ENCODE results near the gene ERC2.

DNA sequence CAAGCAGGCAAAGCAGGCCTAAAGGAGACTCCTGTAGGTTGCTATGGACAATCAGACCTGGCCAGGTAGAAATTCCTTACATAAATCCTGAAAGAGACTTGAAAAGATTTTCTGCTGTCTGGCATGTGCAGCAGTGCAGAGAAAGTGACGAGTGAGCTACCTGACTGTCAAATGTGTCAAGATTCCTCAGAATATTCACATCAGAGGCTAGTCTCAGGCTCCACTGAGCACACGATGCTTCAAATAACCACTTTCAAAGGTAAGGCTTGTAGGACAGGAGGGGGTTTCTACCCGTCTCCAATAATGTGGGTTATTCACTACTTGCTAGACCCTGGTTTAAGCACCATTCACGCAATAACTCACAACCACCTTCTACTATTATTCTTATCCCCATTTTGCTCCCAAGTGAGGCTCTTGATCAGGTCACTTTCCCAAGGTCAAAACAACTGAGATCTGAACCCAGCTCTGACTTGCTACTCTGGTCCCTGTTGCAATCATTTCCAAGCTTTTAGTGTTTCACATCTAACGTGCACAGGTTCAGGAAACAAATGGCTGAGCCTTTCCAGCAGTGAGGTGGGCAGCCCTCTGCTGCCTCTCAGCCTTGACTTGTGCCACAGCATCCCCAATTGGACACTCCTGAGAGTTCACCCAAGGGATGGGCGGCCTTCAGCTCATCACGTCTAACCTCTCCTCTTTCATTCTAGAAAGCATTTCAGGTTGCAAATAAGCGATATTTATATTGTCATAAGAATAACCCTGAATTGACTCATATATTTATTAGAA, 651.3 kb downstream of the ERC2 start:
- no peak for TF ChIP-seq GLIS3 (CRISPR knock-in tag; IDR thresholded peaks at IDR 0.05)
- no peak for TF ChIP-seq TOX (CRISPR knock-in tag; IDR thresholded peaks at IDR 0.05; ENCODE audit: borderline replicate concordance)

All from SK-N-SH treated with all-trans-retinoic acid at 6 μM for 48 hours (cell line).